Lower lobe of right lung (tissue), 2 donors: Measurements from ENCODE around the gene CYB5A. TPM values are rescaled to one million over a fixed set of nuclear protein-coding genes. Genes with fewer than 3 reads are reported as not detected.

ENCODE experiments used
- ATAC-seq, 2 donors: fragments of 200-7000 bp; cut with Tn5 transposase; one replicate each; pipeline ENCODE4 v1.9.1; 2020 to 2022; ENCODE audit warnings: mild to moderate bottlenecking in 2 of 2, moderate library complexity in 2 of 2
- DNase-seq: peaks from one replicate; pipeline ENCODE4 v3.0.0-alpha.2; 2020
- H3K27ac ChIP-seq: fragments of 200-600 bp; one replicate; pipeline ENCODE4 v1.8.0; 2022
- H3K27me3 ChIP-seq: fragments of 200-600 bp; one replicate; pipeline ENCODE4 v1.8.0; 2022; ENCODE audit warnings: low read depth
- H3K36me3 ChIP-seq: fragments of 200-600 bp; one replicate; pipeline ENCODE4 v1.8.0; 2022; ENCODE audit warnings: mild to moderate bottlenecking
- H3K4me1 ChIP-seq: fragments of 200-600 bp; one replicate; pipeline ENCODE4 v1.8.0; 2022
- H3K4me3 ChIP-seq: fragments of 200-600 bp; one replicate; pipeline ENCODE4 v1.8.0; 2022; ENCODE audit warnings: mild to moderate bottlenecking
- H3K9me3 ChIP-seq: fragments of 200-600 bp; one replicate; pipeline ENCODE4 v1.8.0; 2022
- intact Hi-C: fragments of 100-400 bp; cut with DNase I; formaldehyde crosslinking; loops from one replicate; pipeline ENCODE4 v1.11.0; 2022
- total RNA-seq: library from RNA; stranded (reverse); fragmentation: NEBNext Ultra II Directional; extraction: Animal tissue kit (Norgen Biotek cat#: 25700); gene quantifications from one replicate; pipeline ENCODE4 v1.2.1, GENCODE V29; 2021
- TF ChIP-seq, protein P1 (sequence below): fragments of 200-600 bp; IDR thresholded peaks from one replicate; pipeline ENCODE4 v1.8.0; 2022; ENCODE audit warnings: antibody characterized with exemption, mild to moderate bottlenecking
- donor health status: DM: no; HTN: yes; CAD: no; lungs with severe emphysema.

CYB5A gene
- total RNA-seq, 1 donor from 2014 or later: 458 TPM

DNA sequence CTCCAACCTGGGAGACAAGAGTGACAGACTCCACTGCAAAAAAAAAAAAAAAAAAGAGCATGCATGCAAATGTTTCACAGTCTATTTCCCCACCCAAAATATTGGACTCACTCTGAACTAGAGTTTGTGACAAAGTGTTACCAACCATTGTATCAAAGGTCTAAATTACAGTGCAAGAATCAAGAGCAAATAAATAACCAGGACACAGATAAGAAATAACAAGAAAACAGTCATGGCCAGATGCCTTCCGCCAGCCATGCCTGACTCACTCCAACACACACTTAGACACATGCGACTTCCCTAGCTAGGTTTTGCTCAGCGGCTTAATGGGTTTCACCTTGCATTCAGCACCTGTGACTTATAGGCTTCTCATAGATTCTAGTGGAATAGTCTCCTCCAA is 62.8 kb downstream of the CYB5A start:
- H3K4me1 ChIP-seq: peaks cover 9% of the 10 kb centered on the region
- no peak overlapping the region for H3K27ac ChIP-seq
- DNase-seq (no peak), ATAC-seq (no peak)
- intact Hi-C loops: no loop called here
- no peaks in the 10 kb centered on the region for H3K36me3 ChIP-seq
- no peak overlapping the region for H3K4me3 ChIP-seq
- TF ChIP-seq, protein P1, sequence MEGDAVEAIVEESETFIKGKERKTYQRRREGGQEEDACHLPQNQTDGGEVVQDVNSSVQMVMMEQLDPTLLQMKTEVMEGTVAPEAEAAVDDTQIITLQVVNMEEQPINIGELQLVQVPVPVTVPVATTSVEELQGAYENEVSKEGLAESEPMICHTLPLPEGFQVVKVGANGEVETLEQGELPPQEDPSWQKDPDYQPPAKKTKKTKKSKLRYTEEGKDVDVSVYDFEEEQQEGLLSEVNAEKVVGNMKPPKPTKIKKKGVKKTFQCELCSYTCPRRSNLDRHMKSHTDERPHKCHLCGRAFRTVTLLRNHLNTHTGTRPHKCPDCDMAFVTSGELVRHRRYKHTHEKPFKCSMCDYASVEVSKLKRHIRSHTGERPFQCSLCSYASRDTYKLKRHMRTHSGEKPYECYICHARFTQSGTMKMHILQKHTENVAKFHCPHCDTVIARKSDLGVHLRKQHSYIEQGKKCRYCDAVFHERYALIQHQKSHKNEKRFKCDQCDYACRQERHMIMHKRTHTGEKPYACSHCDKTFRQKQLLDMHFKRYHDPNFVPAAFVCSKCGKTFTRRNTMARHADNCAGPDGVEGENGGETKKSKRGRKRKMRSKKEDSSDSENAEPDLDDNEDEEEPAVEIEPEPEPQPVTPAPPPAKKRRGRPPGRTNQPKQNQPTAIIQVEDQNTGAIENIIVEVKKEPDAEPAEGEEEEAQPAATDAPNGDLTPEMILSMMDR: no peak
- H3K27me3 ChIP-seq: no peaks in the 10 kb centered on the region
- no peaks in the 10 kb centered on the region for H3K9me3 ChIP-seq

DNA sequence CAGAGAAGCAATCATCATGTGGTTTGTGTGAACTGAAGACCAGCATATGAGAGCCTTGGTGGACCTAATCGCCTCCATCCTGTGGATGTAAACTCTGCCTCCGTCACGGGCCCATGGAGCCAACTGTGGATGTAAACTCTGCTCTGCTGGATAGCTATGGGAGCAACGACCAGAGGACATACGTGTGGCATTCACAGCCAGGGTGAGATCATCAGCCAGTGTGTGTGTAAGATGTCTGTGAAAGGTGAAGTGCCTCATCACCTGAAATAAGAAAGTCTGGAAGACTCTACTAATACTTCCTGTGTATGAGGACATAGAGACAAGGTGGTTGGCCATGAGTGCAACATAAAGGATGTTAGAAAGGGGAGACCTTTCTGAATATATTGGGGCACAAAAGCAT is 63.5 kb downstream of the CYB5A start:
- H3K27me3 ChIP-seq: no peaks in the 10 kb centered on the region
- H3K9me3 ChIP-seq: no peaks in the 10 kb centered on the region
- no peaks in the 10 kb centered on the region for H3K36me3 ChIP-seq
- intact Hi-C loops: no loop called here
- no peak overlapping the region for H3K27ac ChIP-seq
- TF ChIP-seq, protein P1: no peak
- DNase-seq: no peak
- H3K4me1 ChIP-seq: peaks cover 2% of the 10 kb centered on the region
- ATAC-seq: no peak
- H3K4me3 ChIP-seq: no peak overlapping the region

DNA sequence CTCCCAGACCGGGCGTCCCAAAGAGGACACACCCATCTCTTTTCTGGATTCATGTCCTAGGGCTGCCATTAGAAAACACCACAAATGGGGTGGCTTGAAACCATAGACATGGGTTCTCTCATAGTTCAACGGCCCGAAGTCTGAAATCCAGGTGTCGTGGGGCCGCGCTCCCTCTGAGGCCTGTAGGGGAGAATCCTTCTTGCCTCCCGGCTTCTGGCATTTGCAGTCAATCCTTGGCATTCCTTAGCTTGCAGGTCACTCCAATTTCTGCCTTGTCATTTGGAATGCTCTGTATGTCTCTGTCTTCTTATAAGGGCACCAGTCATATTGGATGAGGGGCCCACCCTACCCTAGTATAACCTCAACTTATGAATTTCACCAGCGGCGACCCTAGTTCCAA is 65.1 kb downstream of the CYB5A start:
- Histone ChIP-seq H3K27me3 (no peaks in the 10 kb centered on the region), H3K4me1 (no peaks in the 10 kb centered on the region), H3K9me3 (no peaks in the 10 kb centered on the region), H3K27ac (no peak overlapping the region), H3K4me3 (no peak overlapping the region), H3K36me3 (no peaks in the 10 kb centered on the region)
- intact Hi-C loops: no loop called here
- no peak for ATAC-seq
- TF ChIP-seq, protein P1: no peak
- no peak for DNase-seq

DNA sequence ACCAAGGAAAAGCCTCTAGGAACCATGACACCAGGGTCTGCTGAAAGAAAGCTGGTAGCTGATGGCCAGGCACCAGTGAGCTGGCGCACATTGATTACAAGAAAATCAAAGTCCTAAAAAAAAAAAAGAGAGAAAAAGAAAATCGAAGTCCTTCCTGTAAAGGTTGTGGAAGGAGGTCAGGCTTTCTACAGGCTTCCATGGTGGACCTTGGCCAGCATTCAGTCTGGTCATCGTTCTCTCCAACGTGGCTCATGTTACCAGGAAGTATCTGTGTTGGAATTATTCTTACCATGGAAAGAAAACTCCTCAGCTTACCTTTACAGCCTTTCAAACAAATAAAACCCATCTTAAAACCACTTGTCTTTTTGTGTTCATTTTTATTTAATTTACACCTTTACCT is 65.6 kb downstream of the CYB5A start:
- ATAC-seq: no peak
- no peak for DNase-seq
- no peaks in the 10 kb centered on the region for H3K27me3 ChIP-seq
- intact Hi-C loops: no loop called here
- H3K4me3 ChIP-seq: no peak overlapping the region
- no peaks in the 10 kb centered on the region for H3K9me3 ChIP-seq
- TF ChIP-seq, protein P1: no peak
- H3K27ac ChIP-seq: no peak overlapping the region
- H3K36me3 ChIP-seq: no peaks in the 10 kb centered on the region
- no peaks in the 10 kb centered on the region for H3K4me1 ChIP-seq

DNA sequence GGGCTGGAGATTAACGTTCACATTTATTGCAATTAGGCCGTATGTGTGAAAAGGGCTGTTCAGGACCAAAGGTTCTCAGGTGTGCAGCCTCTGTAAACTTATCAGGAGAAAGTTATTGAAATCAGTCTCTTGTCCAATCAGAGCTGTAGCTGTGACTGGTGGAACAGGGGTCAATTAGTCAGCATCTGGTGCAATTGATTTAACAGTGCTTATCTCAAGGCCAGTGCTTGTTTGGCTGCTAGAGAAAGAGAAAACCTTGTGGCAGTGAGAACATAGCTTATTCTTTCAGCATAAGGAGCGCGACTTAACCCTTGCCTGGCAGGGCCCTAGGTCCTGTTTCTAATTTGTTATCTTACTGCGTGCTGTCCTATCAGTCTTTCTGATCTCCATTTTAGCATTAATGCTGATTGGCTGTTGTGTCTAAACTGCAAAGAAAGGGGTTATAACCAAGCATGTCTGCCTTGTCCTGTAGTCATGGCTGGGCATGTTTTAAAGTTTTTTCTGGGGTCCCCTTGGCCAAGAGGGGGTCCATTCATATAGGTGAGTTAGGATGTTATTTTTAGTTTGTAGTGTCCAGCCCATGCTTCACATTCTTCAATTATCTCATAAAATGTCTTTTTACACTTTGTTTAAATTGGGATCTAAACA is 66.4 kb downstream of the CYB5A start:
- intact Hi-C loops: no loop called here
- no peaks in the 10 kb centered on the region for H3K4me1 ChIP-seq
- no peak for DNase-seq
- no peaks in the 10 kb centered on the region for H3K9me3 ChIP-seq
- H3K4me3 ChIP-seq: no peak overlapping the region
- TF ChIP-seq, protein P1: no peak
- no peak overlapping the region for H3K27ac ChIP-seq
- no peaks in the 10 kb centered on the region for H3K27me3 ChIP-seq
- H3K36me3 ChIP-seq: no peaks in the 10 kb centered on the region
- ATAC-seq: peak in 1 of 2 donors; percentile 77
